Transverse colon (tissue), 4 donors: ENCODE measurements around the gene PYROXD2.

Experiments
- POLR2A ChIP-seq: fragments of 450-650 bp; IDR thresholded peaks from one replicate; pipeline ENCODE4 v1.6.1; 2016; ENCODE audit warnings: antibody characterized with exemption, mild to moderate bottlenecking, moderate library complexity
- POLR2AphosphoS5 ChIP-seq, 3 donors: sonication (generic); formaldehyde crosslinking; IDR thresholded peaks; one replicate each; pipeline ENCODE4 v1.6.1; 2016; ENCODE audit warnings: antibody characterized with exemption in 3 of 3
- TF ChIP-seq, protein P1 (sequence below), 5 experiments: fragments of 200-600 bp in 3 of 5; fragments of 450-650 bp in 2 of 5; sonication (generic) in 3 of 5; IDR thresholded peaks; 1 replicate in 2 of 5; 2 replicates in 3 of 5; pipeline ENCODE4 v1.5.1; 2016 to 2017; ENCODE audit warnings: antibody characterized with exemption in 5 of 5, inconsistent platforms in 3 of 5, mild to moderate bottlenecking in 2 of 5, moderate library complexity in 1 of 5

GRCh38 chr10:98431016-98431415 is 16.0 kb upstream of the PYROXD2 start:
- TF ChIP-seq, protein P1, sequence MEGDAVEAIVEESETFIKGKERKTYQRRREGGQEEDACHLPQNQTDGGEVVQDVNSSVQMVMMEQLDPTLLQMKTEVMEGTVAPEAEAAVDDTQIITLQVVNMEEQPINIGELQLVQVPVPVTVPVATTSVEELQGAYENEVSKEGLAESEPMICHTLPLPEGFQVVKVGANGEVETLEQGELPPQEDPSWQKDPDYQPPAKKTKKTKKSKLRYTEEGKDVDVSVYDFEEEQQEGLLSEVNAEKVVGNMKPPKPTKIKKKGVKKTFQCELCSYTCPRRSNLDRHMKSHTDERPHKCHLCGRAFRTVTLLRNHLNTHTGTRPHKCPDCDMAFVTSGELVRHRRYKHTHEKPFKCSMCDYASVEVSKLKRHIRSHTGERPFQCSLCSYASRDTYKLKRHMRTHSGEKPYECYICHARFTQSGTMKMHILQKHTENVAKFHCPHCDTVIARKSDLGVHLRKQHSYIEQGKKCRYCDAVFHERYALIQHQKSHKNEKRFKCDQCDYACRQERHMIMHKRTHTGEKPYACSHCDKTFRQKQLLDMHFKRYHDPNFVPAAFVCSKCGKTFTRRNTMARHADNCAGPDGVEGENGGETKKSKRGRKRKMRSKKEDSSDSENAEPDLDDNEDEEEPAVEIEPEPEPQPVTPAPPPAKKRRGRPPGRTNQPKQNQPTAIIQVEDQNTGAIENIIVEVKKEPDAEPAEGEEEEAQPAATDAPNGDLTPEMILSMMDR (IDR thresholded peaks at IDR 0.05), result no peak
- TF ChIP-seq POLR2A (no peak), POLR2AphosphoS5 (IDR thresholded peaks at IDR 0.05) (no peak)
